ENCODE results near the gene TMEM170A. TPM values are rescaled to one million over a fixed set of nuclear protein-coding genes. Genes with fewer than 3 reads are reported as not detected.
"Not testable (repeated sequence)": the region's sequence is repeated elsewhere in the genome, so short reads cannot be mapped to it uniquely, and the experiment has no call there.

The TMEM170A gene
- polyA plus RNA-seq, 1 donor (not counting 4 experiments of a cell fraction or from before 2014, with no cell fraction given): 22.1 TPM

DNA sequence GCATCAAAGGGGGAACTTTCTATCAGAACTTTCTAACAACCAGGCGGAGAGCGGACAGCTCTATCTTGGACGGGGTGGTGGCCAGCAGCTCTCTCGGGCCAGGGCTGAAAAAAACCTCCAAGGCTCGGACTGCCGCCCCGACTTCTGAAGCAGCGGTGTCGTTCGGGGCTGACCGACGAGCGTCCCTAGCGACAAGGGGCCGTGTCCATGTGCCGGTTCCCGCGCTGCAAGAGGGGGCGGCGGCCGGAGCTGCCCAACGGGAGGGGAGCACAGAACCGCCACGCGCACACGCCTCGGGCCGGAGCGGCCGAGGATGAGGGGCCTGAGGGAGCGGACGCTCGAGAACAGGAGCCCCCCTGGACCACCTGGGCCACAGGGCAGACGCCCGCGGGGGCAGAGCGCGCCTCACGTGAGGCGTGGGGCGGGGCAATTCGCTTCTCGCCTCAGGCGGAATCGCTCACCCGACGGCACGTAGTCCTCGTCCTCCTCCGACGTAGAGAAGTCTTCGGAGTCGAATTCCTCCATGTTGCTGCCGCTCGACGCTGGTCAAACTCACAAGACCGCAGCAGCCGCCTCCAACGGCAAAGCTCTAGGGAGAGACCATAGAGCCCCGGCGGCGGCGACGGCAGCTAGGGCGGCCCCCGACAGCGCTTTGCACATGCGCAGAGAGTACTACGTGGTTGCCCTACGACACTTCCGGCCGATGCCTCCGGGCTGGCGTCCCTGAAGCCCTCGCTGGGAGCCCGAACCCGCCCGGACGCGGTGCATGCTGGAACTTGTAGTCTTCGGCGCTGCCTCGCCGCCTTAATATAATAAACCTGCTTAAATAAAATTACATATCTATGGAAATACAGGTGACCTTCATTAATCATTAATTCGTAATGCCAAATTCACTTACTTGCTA lies 31.4 kb downstream of the TMEM170A start, which contains the start of gene CFDP1:
Gene CFDP1 (minus strand): TSS at position 676 of the 904 bp plus-strand sequence. CDS start 151 bp downstream, at position 525.
- no peak for FAIRE-seq
- Histone ChIP-seq H3K27ac (ENCODE audit: control insufficient read depth, insufficient read depth, low read length) (peak within 1 kb of the TSS; percentile 99), H3K9me3 (ENCODE audit: control insufficient read depth, low read depth, low read length) (no peaks in the 10 kb centered on the region), H3K27me3 (ENCODE audit: control insufficient read depth, extremely low read depth, insufficient read depth, low read length) (no peaks in the 10 kb centered on the region), H4K20me1 (ENCODE audit: control insufficient read depth, extremely low read depth, insufficient read depth, low read length) (no peaks in the 10 kb centered on the region), H3K4me2 (ENCODE audit: control insufficient read depth, extremely low read depth, insufficient read depth, low read depth, low read length) (peak within 1 kb of the TSS; percentile 99), H2AFZ (ENCODE audit: control insufficient read depth, low read length) (peak within 1 kb of the TSS; percentile 100), H3K79me2 (ENCODE audit: control insufficient read depth, insufficient read depth, low read length) (peaks cover 46% of the 10 kb centered on the region), H3K4me1 (ENCODE audit: control insufficient read depth, extremely low read depth, insufficient read depth, low read length) (peaks cover 9% of the 10 kb centered on the region), H3K9ac (ENCODE audit: control insufficient read depth, extremely low read depth, insufficient read depth, low read length) (peak within 1 kb of the TSS; percentile 99), H3K36me3 (ENCODE audit: control insufficient read depth in 2 of 2, extremely low read depth in 1 of 2, insufficient read depth in 2 of 2, low read length in 2 of 2) (no peaks in the 10 kb centered on the region), H3K4me3 (ENCODE audit: control insufficient read depth in 2 of 3, extremely low read depth in 1 of 3, insufficient read depth in 2 of 3, low read depth in 1 of 3, low read length in 3 of 3) (peak within 1 kb of the TSS; percentile 90 to 96 (median 92)), H3K9me1 (ENCODE audit: control insufficient read depth, extremely low read depth, insufficient read depth, low read length) (no peaks in the 10 kb centered on the region)
- DNase-seq (ENCODE audit: low read depth, low spot score): peak; percentile 63
- dilution Hi-C loops (cut with MboI; ENCODE audit: extremely low pct_ligation_motif_present, low sequenced_read_pairs): no loop called here
- TF ChIP-seq, protein P1, sequence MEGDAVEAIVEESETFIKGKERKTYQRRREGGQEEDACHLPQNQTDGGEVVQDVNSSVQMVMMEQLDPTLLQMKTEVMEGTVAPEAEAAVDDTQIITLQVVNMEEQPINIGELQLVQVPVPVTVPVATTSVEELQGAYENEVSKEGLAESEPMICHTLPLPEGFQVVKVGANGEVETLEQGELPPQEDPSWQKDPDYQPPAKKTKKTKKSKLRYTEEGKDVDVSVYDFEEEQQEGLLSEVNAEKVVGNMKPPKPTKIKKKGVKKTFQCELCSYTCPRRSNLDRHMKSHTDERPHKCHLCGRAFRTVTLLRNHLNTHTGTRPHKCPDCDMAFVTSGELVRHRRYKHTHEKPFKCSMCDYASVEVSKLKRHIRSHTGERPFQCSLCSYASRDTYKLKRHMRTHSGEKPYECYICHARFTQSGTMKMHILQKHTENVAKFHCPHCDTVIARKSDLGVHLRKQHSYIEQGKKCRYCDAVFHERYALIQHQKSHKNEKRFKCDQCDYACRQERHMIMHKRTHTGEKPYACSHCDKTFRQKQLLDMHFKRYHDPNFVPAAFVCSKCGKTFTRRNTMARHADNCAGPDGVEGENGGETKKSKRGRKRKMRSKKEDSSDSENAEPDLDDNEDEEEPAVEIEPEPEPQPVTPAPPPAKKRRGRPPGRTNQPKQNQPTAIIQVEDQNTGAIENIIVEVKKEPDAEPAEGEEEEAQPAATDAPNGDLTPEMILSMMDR (optimal IDR thresholded peaks at IDR 0.05 in 1 of 3, IDR thresholded peaks at IDR 0.05 in 1 of 3, conservative IDR thresholded peaks at IDR 0.05 in 1 of 3; ENCODE audit: extremely low read depth in 1 of 3, insufficient read depth in 2 of 3, low read length in 3 of 3): no peak
- no peak for TF ChIP-seq EZH2 (IDR thresholded peaks at IDR 0.05; ENCODE audit: low read length)

DNA sequence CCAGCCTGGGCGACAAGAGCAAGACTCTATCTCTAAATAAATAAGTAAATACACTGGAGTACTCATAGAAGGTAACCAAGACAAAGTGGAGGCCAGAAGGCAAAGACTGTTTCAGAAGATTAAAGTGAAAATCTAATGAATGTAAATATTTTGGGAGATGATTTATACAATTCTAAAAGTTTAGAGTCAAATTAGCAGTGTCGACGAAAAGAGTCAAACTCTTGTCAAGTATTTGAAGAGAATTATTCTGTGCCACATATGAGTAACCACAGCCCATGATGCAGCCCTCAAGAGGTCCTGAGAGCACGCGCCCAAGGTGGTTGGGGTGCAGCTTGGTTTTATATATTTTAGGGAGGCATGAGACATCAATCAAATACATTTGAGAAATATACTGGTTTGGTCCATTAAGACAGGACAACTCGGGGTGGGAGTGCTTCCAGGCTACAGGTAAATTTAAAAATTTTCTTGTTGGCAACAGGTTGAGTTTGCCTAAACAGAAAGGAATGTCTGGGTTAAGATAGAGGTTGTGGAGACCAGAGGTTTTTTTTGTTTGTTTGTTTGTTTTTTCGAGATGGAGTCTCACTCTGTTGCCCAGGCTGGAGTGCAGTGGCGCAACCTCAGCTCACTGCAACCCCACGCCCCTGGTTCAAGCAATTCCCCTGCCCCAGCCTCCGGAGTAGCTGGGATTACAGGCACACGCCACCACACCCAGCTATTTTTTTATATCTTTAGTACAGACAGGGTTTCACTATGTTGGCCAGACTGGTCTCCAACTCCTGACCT lies 34.7 kb downstream of the TMEM170A start:
- no peak for FAIRE-seq
- peaks cover 70% of the 10 kb centered on the region for H3K79me2 ChIP-seq (ENCODE audit: control insufficient read depth, insufficient read depth, low read length)
- dilution Hi-C loops (cut with MboI; ENCODE audit: extremely low pct_ligation_motif_present, low sequenced_read_pairs): no loop called here

DNA sequence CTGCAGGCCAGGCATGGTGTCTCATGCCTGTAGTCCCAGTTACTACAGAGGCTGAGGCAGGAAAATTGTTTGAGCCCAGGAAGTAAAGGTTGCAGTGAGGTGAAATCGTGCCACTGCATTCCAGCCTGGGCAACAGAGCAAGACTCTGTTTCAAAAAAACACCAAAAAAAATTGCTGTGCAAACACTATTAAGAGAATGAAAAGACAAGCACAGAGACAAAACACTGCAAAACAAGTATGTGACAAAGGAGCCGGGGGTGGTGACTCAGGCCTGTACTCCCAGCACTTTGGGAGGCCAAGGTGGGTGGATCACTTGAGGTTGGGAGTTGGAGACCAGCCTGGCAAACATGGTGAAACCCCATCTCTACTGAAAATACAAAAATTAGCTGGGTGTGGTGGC lies 38.0 kb downstream of the TMEM170A start:
- DNase-seq (ENCODE audit: low read depth, low spot score); H3K36me3 ChIP-seq (ENCODE audit: control insufficient read depth in 2 of 2, extremely low read depth in 1 of 2, insufficient read depth in 2 of 2, low read length in 2 of 2); H3K27me3 ChIP-seq (ENCODE audit: control insufficient read depth, extremely low read depth, insufficient read depth, low read length); H3K9me1 ChIP-seq (ENCODE audit: control insufficient read depth, extremely low read depth, insufficient read depth, low read length); H3K4me3 ChIP-seq (ENCODE audit: control insufficient read depth in 2 of 3, extremely low read depth in 1 of 3, insufficient read depth in 2 of 3, low read depth in 1 of 3, low read length in 3 of 3); FAIRE-seq; H3K9ac ChIP-seq (ENCODE audit: control insufficient read depth, extremely low read depth, insufficient read depth, low read length); H3K4me1 ChIP-seq (ENCODE audit: control insufficient read depth, extremely low read depth, insufficient read depth, low read length); H4K20me1 ChIP-seq (ENCODE audit: control insufficient read depth, extremely low read depth, insufficient read depth, low read length); H3K4me2 ChIP-seq (ENCODE audit: control insufficient read depth, extremely low read depth, insufficient read depth, low read depth, low read length); H3K9me3 ChIP-seq (ENCODE audit: control insufficient read depth, low read depth, low read length); H2AFZ ChIP-seq (ENCODE audit: control insufficient read depth, low read length); H3K27ac ChIP-seq (ENCODE audit: control insufficient read depth, insufficient read depth, low read length); dilution Hi-C loops (cut with MboI; ENCODE audit: extremely low pct_ligation_motif_present, low sequenced_read_pairs): not testable (repeated sequence)
- H3K79me2 ChIP-seq (ENCODE audit: control insufficient read depth, insufficient read depth, low read length): peaks cover 83% of the 10 kb centered on the region

More for the DNA sequence above, 34.7 kb downstream of the TMEM170A start:
- no peak overlapping the region for H3K9ac ChIP-seq (ENCODE audit: control insufficient read depth, extremely low read depth, insufficient read depth, low read length)
- no peaks in the 10 kb centered on the region for H3K36me3 ChIP-seq (ENCODE audit: control insufficient read depth in 2 of 2, extremely low read depth in 1 of 2, insufficient read depth in 2 of 2, low read length in 2 of 2)
- H2AFZ ChIP-seq (ENCODE audit: control insufficient read depth, low read length): no peak overlapping the region
- H3K4me3 ChIP-seq (ENCODE audit: control insufficient read depth in 2 of 3, extremely low read depth in 1 of 3, insufficient read depth in 2 of 3, low read depth in 1 of 3, low read length in 3 of 3): no peak overlapping the region
- no peak overlapping the region for H3K4me2 ChIP-seq (ENCODE audit: control insufficient read depth, extremely low read depth, insufficient read depth, low read depth, low read length)
- DNase-seq (ENCODE audit: low read depth, low spot score): no peak
- H3K4me1 ChIP-seq (ENCODE audit: control insufficient read depth, extremely low read depth, insufficient read depth, low read length): peaks cover 9% of the 10 kb centered on the region
- TF ChIP-seq, protein P1 (optimal IDR thresholded peaks at IDR 0.05 in 1 of 3, IDR thresholded peaks at IDR 0.05 in 1 of 3, conservative IDR thresholded peaks at IDR 0.05 in 1 of 3; ENCODE audit: extremely low read depth in 1 of 3, insufficient read depth in 2 of 3, low read length in 3 of 3): no peak
- TF ChIP-seq EZH2 (IDR thresholded peaks at IDR 0.05; ENCODE audit: low read length): no peak
- H3K27me3 ChIP-seq (ENCODE audit: control insufficient read depth, extremely low read depth, insufficient read depth, low read length): no peaks in the 10 kb centered on the region
- no peaks in the 10 kb centered on the region for H4K20me1 ChIP-seq (ENCODE audit: control insufficient read depth, extremely low read depth, insufficient read depth, low read length)
- H3K9me3 ChIP-seq (ENCODE audit: control insufficient read depth, low read depth, low read length): no peaks in the 10 kb centered on the region
- no peaks in the 10 kb centered on the region for H3K9me1 ChIP-seq (ENCODE audit: control insufficient read depth, extremely low read depth, insufficient read depth, low read length)
- no peak overlapping the region for H3K27ac ChIP-seq (ENCODE audit: control insufficient read depth, insufficient read depth, low read length)

Data from keratinocyte (primary cell).